Parathyroid adenoma (tissue), 2 donors: Measurements from ENCODE around the gene ZFP64.

Experiments
- H2AFZ ChIP-seq: fragments of 300-600 bp; sonication (generic); one replicate; pipeline ENCODE4 v1.7.0; 2017; ENCODE audit warnings: antibody characterized with exemption, mild to moderate bottlenecking
- H3K27ac ChIP-seq: fragments of 300-600 bp; sonication (generic); one replicate; pipeline ENCODE4 v1.7.0; 2017
- H3K27me3 ChIP-seq: fragments of 300-600 bp; sonication (generic); one replicate; pipeline ENCODE4 v1.7.0; 2017; ENCODE audit warnings: low read length; ENCODE audit not compliant: control insufficient read depth, insufficient read depth
- H3K36me3 ChIP-seq: fragments of 300-600 bp; sonication (generic); one replicate; pipeline ENCODE4 v1.7.0; 2017; ENCODE audit warnings: low read length; ENCODE audit not compliant: control insufficient read depth, insufficient read depth
- H3K4me1 ChIP-seq: fragments of 300-600 bp; sonication (generic); one replicate; pipeline ENCODE4 v1.7.0; 2017; ENCODE audit warnings: control low read depth
- H3K4me2 ChIP-seq: fragments of 300-600 bp; sonication (generic); one replicate; pipeline ENCODE4 v1.7.0; 2017; ENCODE audit warnings: low read length
- H3K4me3 ChIP-seq: fragments of 300-600 bp; sonication (generic); one replicate; pipeline ENCODE4 v1.7.0; 2017; ENCODE audit warnings: low read depth, low read length
- H3K79me2 ChIP-seq: fragments of 300-600 bp; sonication (generic); one replicate; pipeline ENCODE4 v1.7.0; 2017; ENCODE audit warnings: control low read depth
- H3K9ac ChIP-seq: fragments of 300-600 bp; sonication (generic); one replicate; pipeline ENCODE4 v1.7.0; 2017; ENCODE audit warnings: mild to moderate bottlenecking
- H3K9me3 ChIP-seq: fragments of 300-600 bp; sonication (generic); one replicate; pipeline ENCODE4 v1.7.0; 2017; ENCODE audit warnings: low read length; ENCODE audit not compliant: control insufficient read depth
- CTCF ChIP-seq: fragments of 300-600 bp; sonication (generic); IDR thresholded peaks from one replicate; pipeline ENCODE4 v1.7.0; 2017; ENCODE audit warnings: antibody characterized with exemption, mild to moderate bottlenecking
- donor health status: primary hyperparathyroidism.

Gene ZFP64

DNA sequence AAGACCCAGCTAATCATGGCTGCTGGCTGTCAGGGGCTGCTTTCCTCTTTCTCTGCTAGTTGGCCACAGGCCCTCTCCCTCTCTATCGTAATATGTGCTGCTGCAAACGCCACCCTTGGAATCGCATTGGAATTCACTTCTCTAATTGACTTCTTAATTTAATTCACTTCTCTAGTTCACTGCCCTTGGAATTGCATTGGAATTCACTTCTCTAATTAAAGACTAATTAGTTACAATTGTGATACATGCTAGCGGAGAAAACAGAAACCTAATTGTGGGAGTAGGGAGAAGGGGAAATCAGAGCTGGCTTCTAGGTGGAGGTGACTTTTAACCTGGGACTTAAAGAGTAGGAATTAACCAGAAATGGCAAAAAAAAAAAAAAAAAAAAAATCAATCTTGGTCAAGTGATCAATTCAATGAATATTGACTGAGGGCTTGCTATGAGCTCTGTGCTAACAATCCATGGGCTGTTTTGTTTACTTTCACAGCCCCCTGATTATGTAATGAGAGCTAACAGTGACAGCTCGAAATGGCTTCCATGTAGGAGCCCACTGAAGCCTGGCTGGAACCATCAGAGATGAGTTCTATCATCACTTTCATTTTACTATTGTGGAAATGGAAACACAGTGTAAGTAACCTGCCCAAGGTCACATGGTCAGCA lies 11.3 kb downstream of the ZFP64 start:
- Histone ChIP-seq H2AFZ (no peak overlapping the region), H3K9ac (no peak overlapping the region), H3K27ac (no peak overlapping the region), H3K9me3 (no peaks in the 10 kb centered on the region), H3K36me3 (no peaks in the 10 kb centered on the region), H3K4me1 (no peaks in the 10 kb centered on the region), H3K27me3 (no peaks in the 10 kb centered on the region), H3K79me2 (peaks cover 8% of the 10 kb centered on the region), H3K4me3 (no peak overlapping the region), H3K4me2 (no peak overlapping the region)
- TF ChIP-seq CTCF, result no peak

- Histone ChIP-seq H3K27me3 (no peaks in the 10 kb centered on the region), H3K79me2 (peaks cover 8% of the 10 kb centered on the region), H3K4me3 (no peak overlapping the region), H3K4me1 (no peaks in the 10 kb centered on the region), H3K4me2 (no peak overlapping the region), H3K36me3 (no peaks in the 10 kb centered on the region), H3K9ac (no peak overlapping the region), H2AFZ (no peak overlapping the region), H3K27ac (no peak overlapping the region), H3K9me3 (no peaks in the 10 kb centered on the region)
- TF ChIP-seq CTCF, result no peak
Observed at GRCh38 chr20:52179331-52180179, 12.0 kb downstream of the ZFP64 start.

- H3K4me2 ChIP-seq, result no peak overlapping the region
Observed at GRCh38 chr20:52178691-52179090, 12.9 kb downstream of the ZFP64 start.

DNA sequence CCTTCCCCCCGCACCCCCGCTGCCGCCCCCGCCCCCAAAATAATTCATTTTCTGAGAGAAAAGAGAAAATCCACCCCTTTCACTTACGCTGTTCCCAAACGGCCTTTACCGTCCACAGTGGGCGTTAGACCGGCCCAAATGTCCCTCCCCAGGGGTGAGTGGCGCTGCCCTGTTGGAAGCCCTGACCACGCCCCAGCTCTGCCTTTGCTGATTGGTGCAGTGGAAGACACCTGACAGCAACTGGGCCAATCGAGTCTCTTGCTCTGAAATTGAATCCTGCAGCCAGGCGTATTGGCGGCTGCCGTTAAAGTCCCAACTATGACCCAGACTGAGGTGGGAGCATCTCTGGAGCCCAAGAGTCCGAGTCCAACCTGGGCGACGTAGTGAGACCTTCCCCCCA lies 15.7 kb downstream of the ZFP64 start:
- H3K4me3 ChIP-seq, result no peak overlapping the region
- TF ChIP-seq CTCF, result no peak
- H3K4me1 ChIP-seq, result no peaks in the 10 kb centered on the region
- no peaks in the 10 kb centered on the region for H3K36me3 ChIP-seq
- peaks cover 6% of the 10 kb centered on the region for H3K79me2 ChIP-seq
- H3K4me2 ChIP-seq, result no peak overlapping the region
- no peak overlapping the region for H2AFZ ChIP-seq
- no peak overlapping the region for H3K9ac ChIP-seq
- H3K27ac ChIP-seq, result no peak overlapping the region
- no peaks in the 10 kb centered on the region for H3K27me3 ChIP-seq
- H3K9me3 ChIP-seq, result no peaks in the 10 kb centered on the region

More at GRCh38 chr20:52178691-52179090, 12.9 kb downstream of the ZFP64 start:
- Histone ChIP-seq H3K9ac (no peak overlapping the region), H3K27me3 (no peaks in the 10 kb centered on the region), H3K79me2 (peaks cover 8% of the 10 kb centered on the region), H3K27ac (no peak overlapping the region), H2AFZ (no peak overlapping the region), H3K36me3 (no peaks in the 10 kb centered on the region), H3K9me3 (no peaks in the 10 kb centered on the region), H3K4me1 (no peaks in the 10 kb centered on the region), H3K4me3 (no peak overlapping the region)
- no peak for TF ChIP-seq CTCF
